ENCODE data around the gene CYTIP.
"Not testable (repeated sequence)": the region's sequence is repeated elsewhere in the genome, so short reads cannot be mapped to it uniquely, and the experiment has no call there.

CYTIP gene

GRCh38 chr2:157421331-157421944 is 22.5 kb downstream of the CYTIP start:
- DNase-seq = no peak

- no peak for DNase-seq
Measured at GRCh38 chr2:157420771-157421323, 23.0 kb downstream of the CYTIP start.

GRCh38 chr2:157419031-157419575 is 24.8 kb downstream of the CYTIP start:
- no peak for DNase-seq

- no peak for DNase-seq
Measured at GRCh38 chr2:157418239-157418641, 25.6 kb downstream of the CYTIP start.

- no peak for DNase-seq
Measured at GRCh38 chr2:157415591-157416101, 28.2 kb downstream of the CYTIP start.

GRCh38 chr2:157414050-157414449 is 29.8 kb downstream of the CYTIP start:
- DNase-seq = no peak

GRCh38 chr2:157413326-157414035 is 30.4 kb downstream of the CYTIP start:
- peak; percentile 72 for DNase-seq

GRCh38 chr2:157411624-157412336 is 32.1 kb downstream of the CYTIP start:
- DNase-seq = no peak

- not testable (repeated sequence) for DNase-seq
Measured at GRCh38 chr2:157405398-157405797, 38.5 kb downstream of the CYTIP start.

GRCh38 chr2:157404363-157404762 is 39.5 kb downstream of the CYTIP start:
- peak; percentile 73 for DNase-seq

- not testable (repeated sequence) for DNase-seq
Measured at GRCh38 chr2:157402801-157403485, 40.9 kb downstream of the CYTIP start.

GRCh38 chr2:157395811-157396210 is 48.1 kb downstream of the CYTIP start:
- DNase-seq = no peak

- DNase-seq = no peak
Measured at GRCh38 chr2:157394928-157395327, 49.0 kb downstream of the CYTIP start.

- DNase-seq = no peak
Measured at GRCh38 chr2:157393348-157393747, 50.5 kb downstream of the CYTIP start.

- DNase-seq = no peak
Measured at GRCh38 chr2:157388827-157389226, 55.1 kb downstream of the CYTIP start.

GRCh38 chr2:157386747-157387146 is 57.1 kb downstream of the CYTIP start:
- no peak for DNase-seq

- no peak for DNase-seq
Measured at GRCh38 chr2:157386247-157386646, 57.6 kb downstream of the CYTIP start.

GRCh38 chr2:157377861-157378260 is 66.0 kb downstream of the CYTIP start:
- DNase-seq = no peak

- DNase-seq = no peak
Measured at GRCh38 chr2:157376041-157376440, 67.8 kb downstream of the CYTIP start.

- DNase-seq = no peak
Measured at GRCh38 chr2:157375384-157375783, 68.5 kb downstream of the CYTIP start.

GRCh38 chr2:157368508-157368907 is 75.4 kb downstream of the CYTIP start:
- not testable (repeated sequence) for DNase-seq

- no peak for DNase-seq
Measured at GRCh38 chr2:157367704-157368103, 76.2 kb downstream of the CYTIP start.

Data from stimulated activated CD4-positive, alpha-beta T cell treated with anti-CD3 and anti-CD28 coated beads, Interleukin-4, amount 100 ng/mL, for 24 hours (primary cell).